CD14-positive monocyte (primary cell): ENCODE measurements around the gene CCL4. TPM values are rescaled to one million over a fixed set of nuclear protein-coding genes. Genes with fewer than 3 reads are reported as not detected.
"Not testable (repeated sequence)": the region's sequence is repeated elsewhere in the genome, so short reads cannot be mapped to it uniquely, and the experiment has no call there.

ENCODE experiments used
- DNase-seq, 3 donors: peaks; one replicate each; pipeline ENCODE4 v3.0.0-alpha.2; 2011 to 2022
- H2AFZ ChIP-seq: 2 replicates; pipeline ENCODE4 v1.6.0; 2012; ENCODE audit warnings: mild to moderate bottlenecking, low read depth, low read length, inconsistent platforms; ENCODE audit not compliant: insufficient read depth, poor library complexity, severe bottlenecking
- H3K27ac ChIP-seq, 2 donors: 1 replicate in 1 of 2; 2 replicates in 1 of 2; pipeline ENCODE4 v1.5.1; 2012 to 2013; ENCODE audit warnings: low read length in 2 of 2, control low read depth in 1 of 2, inconsistent platforms in 1 of 2, low read depth in 1 of 2, mild to moderate bottlenecking in 1 of 2
- H3K27me3 ChIP-seq, 2 donors: one replicate each; pipeline versions ENCODE4 v1.6.0 to v1.6.1; 2011 to 2013; ENCODE audit warnings: low read length in 2 of 2; ENCODE audit not compliant: control insufficient read depth in 2 of 2, insufficient read depth in 2 of 2
- H3K36me3 ChIP-seq, 2 donors: replicated peaks in 1 of 2; 1 replicate in 1 of 2; 2 replicates in 1 of 2; pipeline versions ENCODE4 v1.5.1 to v1.6.1; 2012 to 2013; ENCODE audit warnings: low read length in 2 of 2, control low read depth in 1 of 2, inconsistent platforms in 1 of 2, mild to moderate bottlenecking in 1 of 2; ENCODE audit not compliant: insufficient read depth in 2 of 2, control insufficient read depth in 1 of 2
- H3K4me1 ChIP-seq, 2 donors: 1 replicate in 1 of 2; 2 replicates in 1 of 2; pipeline versions ENCODE4 v1.5.1 to v1.6.1; 2012 to 2013; ENCODE audit warnings: low read length in 2 of 2, control low read depth in 1 of 2, inconsistent platforms in 1 of 2, mild to moderate bottlenecking in 1 of 2, moderate library complexity in 1 of 2; ENCODE audit not compliant: insufficient read depth in 2 of 2, control insufficient read depth in 1 of 2
- H3K4me2 ChIP-seq: replicated peaks from 2 replicates; pipeline ENCODE3; 2012; ENCODE audit warnings: low read length, moderate library complexity, mild to moderate bottlenecking; ENCODE audit not compliant: poor library complexity, severe bottlenecking; ENCODE audit errors: extremely low read depth
- H3K4me3 ChIP-seq, 3 experiments: fragments of 200-600 bp in 1 of 3; sonication (generic) in 1 of 3; replicated peaks in 1 of 3; 1 replicate in 2 of 3; 2 replicates in 1 of 3; pipeline ENCODE4 v1.5.1; 2011 to 2013; ENCODE audit warnings: low read length in 3 of 3, mild to moderate bottlenecking in 3 of 3, control low read depth in 2 of 3, low read depth in 2 of 3, inconsistent platforms in 1 of 3, moderate library complexity in 1 of 3
- H3K79me2 ChIP-seq: 2 replicates; pipeline ENCODE4 v1.6.0; 2012; ENCODE audit warnings: mild to moderate bottlenecking, control low read depth, inconsistent platforms, low read length, moderate library complexity; ENCODE audit not compliant: insufficient read depth
- H3K9ac ChIP-seq: 2 replicates; pipeline ENCODE4 v1.6.0; 2017; ENCODE audit warnings: low read length, mild to moderate bottlenecking; ENCODE audit not compliant: insufficient read depth, poor library complexity, severe bottlenecking
- H3K9me3 ChIP-seq, 2 donors: replicated peaks in 1 of 2; 1 replicate in 1 of 2; 2 replicates in 1 of 2; pipeline versions ENCODE4 v1.5.1 to v1.6.1; 2012 to 2013; ENCODE audit warnings: low read length in 2 of 2, control low read depth in 1 of 2; ENCODE audit not compliant: control insufficient read depth in 1 of 2, insufficient read depth in 1 of 2
- H4K20me1 ChIP-seq: 2 replicates; pipeline ENCODE4 v1.6.0; 2012; ENCODE audit warnings: mild to moderate bottlenecking, low read length, control low read depth, moderate library complexity; ENCODE audit not compliant: insufficient read depth
- H3K27ac Mint-ChIP-seq, 7 donors: one replicate each; pipeline ENCODE4 v1.8.0; 2020; ENCODE audit warnings: mild to moderate bottlenecking in 7 of 7, mixed read lengths in 7 of 7, moderate library complexity in 6 of 7, inconsistent platforms in 2 of 7
- H3K27me3 Mint-ChIP-seq, 3 donors: one replicate each; pipeline ENCODE4 v1.8.0; 2021 to 2022; ENCODE audit warnings: low read depth in 3 of 3, mild to moderate bottlenecking in 3 of 3, mixed read lengths in 3 of 3, moderate library complexity in 3 of 3, inconsistent platforms in 1 of 3
- H3K36me3 Mint-ChIP-seq, 2 donors: one replicate each; pipeline ENCODE4 v1.8.0; 2020; ENCODE audit warnings: mixed read lengths in 2 of 2, inconsistent platforms in 1 of 2, mild to moderate bottlenecking in 1 of 2
- H3K4me1 Mint-ChIP-seq: one replicate; pipeline ENCODE4 v1.8.0; 2020; ENCODE audit warnings: mild to moderate bottlenecking, mixed read lengths
- H3K4me3 Mint-ChIP-seq, 2 donors: one replicate each; pipeline ENCODE4 v1.8.0; 2020; ENCODE audit warnings: mild to moderate bottlenecking in 2 of 2, mixed read lengths in 2 of 2, moderate library complexity in 1 of 2
- H3K9me3 Mint-ChIP-seq, 7 donors: one replicate each; pipeline ENCODE4 v1.8.0; 2020 to 2022; ENCODE audit warnings: mixed read lengths in 7 of 7, mild to moderate bottlenecking in 6 of 7, moderate library complexity in 6 of 7, inconsistent platforms in 2 of 7
- WGBS: methylation state at CpG from one replicate; pipeline ENCODE4 v1.1.5; 2013; ENCODE audit warnings: missing lambda C conversion rate; ENCODE audit not compliant: insufficient coverage; 5-methylcytosine and 5-hydroxymethylcytosine counted together
- intact Hi-C, 2 donors: fragments of 100-400 bp; cut with micrococcal nuclease; formaldehyde crosslinking; loops; one replicate each; pipeline versions ENCODE4 v1.15.0 to v1.15.1; 2023
- polyA plus RNA-seq, 3 donors: library from polyadenylated mRNA; depleted of rRNA in 1 of 3; unstranded in 2 of 3; stranded (reverse) in 1 of 3; fragments of 300-500 nt in 2 of 3; fragments of >200 nt in 1 of 3; fragmentation: Illumina TruSeq in 2 of 3; gene quantifications; 1 replicate in 2 of 3; 2 replicates in 1 of 3; pipeline ENCODE4 v1.2.3, GENCODE V29; 2012 to 2021
- TF ChIP-seq, protein P1 (sequence below): fragments of 200-600 bp; IDR thresholded peaks from one replicate; pipeline ENCODE4 v1.8.0; 2022; ENCODE audit warnings: antibody characterized with exemption, mild to moderate bottlenecking

CCL4 gene
- polyA plus RNA-seq, 3 donors: 11.8 to 41.7 (median 40.6) TPM

- no peak overlapping the region for H3K4me3 Mint-ChIP-seq
- no peaks in the 10 kb centered on the region for H3K36me3 Mint-ChIP-seq
- H4K20me1 ChIP-seq: no peaks in the 10 kb centered on the region
- H3K27me3 ChIP-seq: no peaks in the 10 kb centered on the region
- no peak overlapping the region for H3K4me2 ChIP-seq
- no peaks in the 10 kb centered on the region for H3K36me3 ChIP-seq
- peak in 1 of 3 donors; percentile 58 for DNase-seq
- no peaks in the 10 kb centered on the region for H3K79me2 ChIP-seq
- H3K9ac ChIP-seq: no peak overlapping the region
- no peak overlapping the region for H2AFZ ChIP-seq
- peaks cover 63% of the 10 kb centered on the region for H3K4me1 Mint-ChIP-seq
- H3K9me3 ChIP-seq: no peaks in the 10 kb centered on the region
- peaks cover 0 to 8% (median 1%) of the 10 kb centered on the region in 3 donors for H3K27me3 Mint-ChIP-seq
- intact Hi-C loops: no loop called here
- TF ChIP-seq, protein P1, sequence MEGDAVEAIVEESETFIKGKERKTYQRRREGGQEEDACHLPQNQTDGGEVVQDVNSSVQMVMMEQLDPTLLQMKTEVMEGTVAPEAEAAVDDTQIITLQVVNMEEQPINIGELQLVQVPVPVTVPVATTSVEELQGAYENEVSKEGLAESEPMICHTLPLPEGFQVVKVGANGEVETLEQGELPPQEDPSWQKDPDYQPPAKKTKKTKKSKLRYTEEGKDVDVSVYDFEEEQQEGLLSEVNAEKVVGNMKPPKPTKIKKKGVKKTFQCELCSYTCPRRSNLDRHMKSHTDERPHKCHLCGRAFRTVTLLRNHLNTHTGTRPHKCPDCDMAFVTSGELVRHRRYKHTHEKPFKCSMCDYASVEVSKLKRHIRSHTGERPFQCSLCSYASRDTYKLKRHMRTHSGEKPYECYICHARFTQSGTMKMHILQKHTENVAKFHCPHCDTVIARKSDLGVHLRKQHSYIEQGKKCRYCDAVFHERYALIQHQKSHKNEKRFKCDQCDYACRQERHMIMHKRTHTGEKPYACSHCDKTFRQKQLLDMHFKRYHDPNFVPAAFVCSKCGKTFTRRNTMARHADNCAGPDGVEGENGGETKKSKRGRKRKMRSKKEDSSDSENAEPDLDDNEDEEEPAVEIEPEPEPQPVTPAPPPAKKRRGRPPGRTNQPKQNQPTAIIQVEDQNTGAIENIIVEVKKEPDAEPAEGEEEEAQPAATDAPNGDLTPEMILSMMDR: no peak
- H3K27ac Mint-ChIP-seq: peak overlapping the region in 5 of 7 donors; percentile 58 to 96 (median 86)
- peaks cover 0 to 3% (median 0%) of the 10 kb centered on the region in 7 donors for H3K9me3 Mint-ChIP-seq
- H3K4me3 ChIP-seq: no peak overlapping the region
- H3K4me1 ChIP-seq: peaks cover 67% of the 10 kb centered on the region in 2 donors
- WGBS: no CpG with 5 or more reads among the region's 6 CpGs
- H3K27ac ChIP-seq: peak overlapping the region in 1 of 2 donors; percentile 9
Observed at GRCh38 chr17:36106493-36106835, 2.8 kb downstream of the CCL4 start.

DNA sequence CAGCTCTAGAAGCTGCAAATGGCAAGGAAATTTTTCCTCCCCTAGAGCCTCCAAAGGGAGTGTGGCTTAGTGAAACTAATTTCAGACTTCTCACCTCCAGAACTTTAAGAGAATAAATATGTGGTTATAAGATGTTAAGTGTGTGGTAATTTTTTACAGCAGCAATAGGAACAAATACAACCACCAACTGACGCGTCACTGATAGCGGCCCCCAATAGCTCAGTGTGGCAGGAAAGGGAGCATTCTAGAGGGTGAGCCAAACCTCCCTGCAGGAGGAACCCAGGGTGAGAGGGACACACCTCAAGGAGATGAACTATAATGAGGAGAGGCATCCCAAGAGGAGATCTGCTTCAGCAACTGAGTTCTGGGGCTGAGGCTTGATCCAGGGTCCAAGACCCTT lies 4.0 kb downstream of the CCL4 start:
- intact Hi-C loops: no loop called here
- Histone ChIP-seq H3K4me2 (no peak overlapping the region), H2AFZ (no peak overlapping the region), H4K20me1 (no peaks in the 10 kb centered on the region), H3K9me3 (peaks cover 0 to 5% of the 10 kb centered on the region in 2 donors), H3K9ac (no peak overlapping the region), H3K4me1 (peaks cover 63% of the 10 kb centered on the region in 2 donors), H3K79me2 (no peaks in the 10 kb centered on the region), H3K4me3 (no peak overlapping the region), H3K27me3 (no peaks in the 10 kb centered on the region), H3K27ac (peak overlapping the region; percentile 29 to 53), H3K36me3 (no peaks in the 10 kb centered on the region)
- H3K4me3 Mint-ChIP-seq: peak overlapping the region in 1 of 2 donors; percentile 15
- TF ChIP-seq, protein P1: no peak
- no peak for DNase-seq
- WGBS: no CpG with 5 or more reads among the region's 3 CpGs
- H3K9me3 Mint-ChIP-seq: peaks cover 4 to 12% (median 6%) of the 10 kb centered on the region in 7 donors
- no peaks in the 10 kb centered on the region for H3K36me3 Mint-ChIP-seq
- peaks cover 0 to 9% (median 1%) of the 10 kb centered on the region in 3 donors for H3K27me3 Mint-ChIP-seq
- peaks cover 61% of the 10 kb centered on the region for H3K4me1 Mint-ChIP-seq
- H3K27ac Mint-ChIP-seq: peak overlapping the region; percentile 72 to 96 (median 89)

GRCh38 chr17:36108265-36108664 lies 4.6 kb downstream of the CCL4 start:
- H3K9me3 ChIP-seq, intact Hi-C loops, H3K4me3 ChIP-seq, H3K4me2 ChIP-seq, H3K27me3 ChIP-seq, H3K27me3 Mint-ChIP-seq, H3K36me3 Mint-ChIP-seq, H4K20me1 ChIP-seq, H2AFZ ChIP-seq, H3K36me3 ChIP-seq, H3K79me2 ChIP-seq, H3K9ac ChIP-seq: not testable (repeated sequence)
- Mint-ChIP-seq H3K4me3 (peak overlapping the region in 1 of 2 donors; percentile 23), H3K4me1 (peaks cover 55% of the 10 kb centered on the region), H3K27ac (peak overlapping the region; percentile 81 to 96 (median 89)), H3K9me3 (peaks cover 5 to 15% (median 10%) of the 10 kb centered on the region in 7 donors)
- peak; percentile 63 to 90 (median 78) for DNase-seq
- 0% methylated on average over 2 of the region's 5 CpGs for WGBS
- Histone ChIP-seq H3K27ac (peak overlapping the region; percentile 29 to 53), H3K4me1 (peaks cover 57% of the 10 kb centered on the region in 2 donors)
